ENCODE data around the gene FOXL3.

FOXL3 gene

GRCh38 chr7:300048-300447 lies 10.1 kb downstream of the FOXL3 start:
- no peaks in the 10 kb centered on the region for H3K36me3 ChIP-seq (ENCODE audit: insufficient read depth, low read length)
- H3K4me3 ChIP-seq (ENCODE audit: low read length): no peak overlapping the region
- no peak overlapping the region for H3K9ac ChIP-seq (ENCODE audit: low read depth, low read length)
- H3K27ac ChIP-seq (ENCODE audit: low read depth, low read length): no peak overlapping the region
- no peaks in the 10 kb centered on the region for H3K9me3 ChIP-seq (ENCODE audit: insufficient read depth, low read depth, low read length)
- H3K4me1 ChIP-seq (ENCODE audit: insufficient read depth, low read length): no peaks in the 10 kb centered on the region
- WGBS: 86% methylated on average over 10 of the region's 10 CpGs
- no peaks in the 10 kb centered on the region for H3K27me3 ChIP-seq (ENCODE audit: insufficient read depth, low read length)

GRCh38 chr7:300546-301290 lies 10.7 kb downstream of the FOXL3 start:
- Histone ChIP-seq H3K9me3 (ENCODE audit: insufficient read depth, low read depth, low read length) (no peaks in the 10 kb centered on the region), H3K27me3 (ENCODE audit: insufficient read depth, low read length) (no peaks in the 10 kb centered on the region)
- 94% methylated on average over 13 of the region's 13 CpGs for WGBS

GRCh38 chr7:301291-302053 lies 11.5 kb downstream of the FOXL3 start:
- no peak overlapping the region for H3K4me3 ChIP-seq (ENCODE audit: low read length)
- H3K27ac ChIP-seq (ENCODE audit: low read depth, low read length): no peak overlapping the region
- no peak overlapping the region for H3K9ac ChIP-seq (ENCODE audit: low read depth, low read length)
- H3K9me3 ChIP-seq (ENCODE audit: insufficient read depth, low read depth, low read length): no peaks in the 10 kb centered on the region
- H3K36me3 ChIP-seq (ENCODE audit: insufficient read depth, low read length): no peaks in the 10 kb centered on the region
- no peaks in the 10 kb centered on the region for H3K4me1 ChIP-seq (ENCODE audit: insufficient read depth, low read length)
- WGBS: 94% methylated on average over 34 of the region's 34 CpGs
- no peaks in the 10 kb centered on the region for H3K27me3 ChIP-seq (ENCODE audit: insufficient read depth, low read length)

More at GRCh38 chr7:300546-301290, 10.7 kb downstream of the FOXL3 start:
- no peak overlapping the region for H3K4me3 ChIP-seq (ENCODE audit: low read length)
- H3K4me1 ChIP-seq (ENCODE audit: insufficient read depth, low read length): no peaks in the 10 kb centered on the region
- no peak overlapping the region for H3K9ac ChIP-seq (ENCODE audit: low read depth, low read length)
- no peak overlapping the region for H3K27ac ChIP-seq (ENCODE audit: low read depth, low read length)
- no peaks in the 10 kb centered on the region for H3K36me3 ChIP-seq (ENCODE audit: insufficient read depth, low read length)

GRCh38 chr7:302054-302992 lies 12.4 kb downstream of the FOXL3 start:
- H3K4me1 ChIP-seq (ENCODE audit: insufficient read depth, low read length): no peaks in the 10 kb centered on the region
- no peaks in the 10 kb centered on the region for H3K36me3 ChIP-seq (ENCODE audit: insufficient read depth, low read length)
- no peak overlapping the region for H3K27ac ChIP-seq (ENCODE audit: low read depth, low read length)
- no peaks in the 10 kb centered on the region for H3K9me3 ChIP-seq (ENCODE audit: insufficient read depth, low read depth, low read length)
- WGBS: 91% methylated on average over 18 of the region's 18 CpGs
- no peaks in the 10 kb centered on the region for H3K27me3 ChIP-seq (ENCODE audit: insufficient read depth, low read length)
- H3K4me3 ChIP-seq (ENCODE audit: low read length): no peak overlapping the region
- H3K9ac ChIP-seq (ENCODE audit: low read depth, low read length): no peak overlapping the region

GRCh38 chr7:303425-303824 lies 13.5 kb downstream of the FOXL3 start:
- H3K9me3 ChIP-seq (ENCODE audit: insufficient read depth, low read depth, low read length): peaks cover 7% of the 10 kb centered on the region; the same call in 1 of the 2 replicates

GRCh38 chr7:303884-304573 lies 14.1 kb downstream of the FOXL3 start:
- H3K4me1 ChIP-seq (ENCODE audit: insufficient read depth, low read length): no peaks in the 10 kb centered on the region
- no peaks in the 10 kb centered on the region for H3K27me3 ChIP-seq (ENCODE audit: insufficient read depth, low read length)
- H3K36me3 ChIP-seq (ENCODE audit: insufficient read depth, low read length): no peaks in the 10 kb centered on the region
- no peak overlapping the region for H3K9ac ChIP-seq (ENCODE audit: low read depth, low read length)
- no peak overlapping the region for H3K4me3 ChIP-seq (ENCODE audit: low read length)
- 93% methylated on average over 24 of the region's 24 CpGs for WGBS
- no peak overlapping the region for H3K27ac ChIP-seq (ENCODE audit: low read depth, low read length)
- peaks cover 10% of the 10 kb centered on the region; the same call in 1 of the 2 replicates for H3K9me3 ChIP-seq (ENCODE audit: insufficient read depth, low read depth, low read length)

More at GRCh38 chr7:303425-303824, 13.5 kb downstream of the FOXL3 start:
- Histone ChIP-seq H3K27ac (ENCODE audit: low read depth, low read length) (no peak overlapping the region), H3K36me3 (ENCODE audit: insufficient read depth, low read length) (no peaks in the 10 kb centered on the region), H3K9ac (ENCODE audit: low read depth, low read length) (no peak overlapping the region), H3K4me3 (ENCODE audit: low read length) (no peak overlapping the region), H3K27me3 (ENCODE audit: insufficient read depth, low read length) (no peaks in the 10 kb centered on the region), H3K4me1 (ENCODE audit: insufficient read depth, low read length) (no peaks in the 10 kb centered on the region)
- 90% methylated on average over 11 of the region's 11 CpGs for WGBS

- Histone ChIP-seq H3K27ac (ENCODE audit: low read depth, low read length) (no peak overlapping the region), H3K9ac (ENCODE audit: low read depth, low read length) (no peak overlapping the region), H3K36me3 (ENCODE audit: insufficient read depth, low read length) (no peaks in the 10 kb centered on the region), H3K9me3 (ENCODE audit: insufficient read depth, low read depth, low read length) (peaks cover 10% of the 10 kb centered on the region; the same call in 1 of the 2 replicates), H3K4me1 (ENCODE audit: insufficient read depth, low read length) (no peaks in the 10 kb centered on the region), H3K4me3 (ENCODE audit: low read length) (no peak overlapping the region), H3K27me3 (ENCODE audit: insufficient read depth, low read length) (no peaks in the 10 kb centered on the region)
- 86% methylated on average over 19 of the region's 19 CpGs for whole genome bisulfite sequencing
Observed at GRCh38 chr7:304574-305409, 14.8 kb downstream of the FOXL3 start.

- no peaks in the 10 kb centered on the region for H3K4me1 ChIP-seq (ENCODE audit: insufficient read depth, low read length)
- H3K4me3 ChIP-seq (ENCODE audit: low read length): no peak overlapping the region
- no peaks in the 10 kb centered on the region for H3K36me3 ChIP-seq (ENCODE audit: insufficient read depth, low read length)
- H3K27ac ChIP-seq (ENCODE audit: low read depth, low read length): no peak overlapping the region
- no peak overlapping the region for H3K9ac ChIP-seq (ENCODE audit: low read depth, low read length)
- 93% methylated on average over 35 of the region's 35 CpGs for WGBS
- H3K9me3 ChIP-seq (ENCODE audit: insufficient read depth, low read depth, low read length): peaks cover 10% of the 10 kb centered on the region; the same call in 1 of the 2 replicates
- no peaks in the 10 kb centered on the region for H3K27me3 ChIP-seq (ENCODE audit: insufficient read depth, low read length)
Observed at GRCh38 chr7:305410-306151, 15.6 kb downstream of the FOXL3 start.

- Histone ChIP-seq H3K4me3 (ENCODE audit: low read length) (no peak overlapping the region), H3K9ac (ENCODE audit: low read depth, low read length) (no peak overlapping the region), H3K4me1 (ENCODE audit: insufficient read depth, low read length) (no peaks in the 10 kb centered on the region), H3K27ac (ENCODE audit: low read depth, low read length) (no peak overlapping the region), H3K36me3 (ENCODE audit: insufficient read depth, low read length) (no peaks in the 10 kb centered on the region), H3K27me3 (ENCODE audit: insufficient read depth, low read length) (no peaks in the 10 kb centered on the region), H3K9me3 (ENCODE audit: insufficient read depth, low read depth, low read length) (peaks cover 10% of the 10 kb centered on the region; the same call in 1 of the 2 replicates)
- WGBS: 91% methylated on average over 1 of the region's 3 CpGs
Observed at GRCh38 chr7:307970-308369, 18.0 kb downstream of the FOXL3 start.
